ENCODE results near the gene FNIP2.

GRCh38 chr4:158945529-158946108 is 176.8 kb downstream of the FNIP2 start:
- no peak for TF ChIP-seq ZNF274 (IDR thresholded peaks at IDR 0.05; ENCODE audit: low read length)
- no peak for TF ChIP-seq ZNF274 (tag by site-specific recombination; IDR thresholded peaks at IDR 0.05; ENCODE audit: borderline replicate concordance)
- no peak for TF ChIP-seq ZSCAN4 (tag by site-specific recombination; IDR thresholded peaks at IDR 0.05)
- no peak for TF ChIP-seq ZNF449 (tag by site-specific recombination; IDR thresholded peaks at IDR 0.05)
- no peak for TF ChIP-seq HOXD13 (CRISPR knock-in tag; IDR thresholded peaks at IDR 0.05; ENCODE audit: borderline replicate concordance)
- TF ChIP-seq KLF8 (tag by site-specific recombination; IDR thresholded peaks at IDR 0.05) = no peak
- no peak for TF ChIP-seq ZNF26 (tag by site-specific recombination; IDR thresholded peaks at IDR 0.05)
- TF ChIP-seq ZSCAN18 (tag by site-specific recombination; IDR thresholded peaks at IDR 0.05) = no peak
